ENCODE measurements around the gene DNAJC15. TPM values are rescaled to one million over a fixed set of nuclear protein-coding genes. Genes with fewer than 3 reads are reported as not detected.

Gene DNAJC15
- total and polyA plus RNA-seq, 2 donors (not counting 3 experiments of a cell fraction or from before 2014, with no cell fraction given) = 21.8 to 40.8 TPM

DNA sequence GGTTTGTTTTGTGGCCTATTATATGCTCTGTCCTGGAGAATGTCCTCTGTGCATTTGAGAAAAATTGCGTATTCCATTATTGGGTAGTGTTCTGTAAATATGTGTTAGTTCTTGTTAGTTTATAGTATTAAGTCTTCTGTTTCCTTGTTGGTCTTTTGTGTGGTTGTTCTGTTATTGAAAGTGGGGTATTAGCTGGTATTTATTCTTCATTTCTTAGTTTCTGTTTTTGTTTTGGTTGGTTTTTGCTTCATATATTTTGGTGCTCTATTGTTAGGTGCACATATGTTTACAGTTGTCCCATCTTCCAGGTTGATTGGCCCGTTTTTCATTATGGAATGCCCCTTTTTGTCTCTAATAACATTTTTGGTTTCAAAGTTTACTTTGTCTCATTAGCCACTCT is 77.3 kb downstream of the DNAJC15 start:
- H2AFZ ChIP-seq (ENCODE audit: low read depth, low read length) = no peak overlapping the region
- no peaks in the 10 kb centered on the region for H3K9me3 ChIP-seq (replicated peaks; ENCODE audit: control insufficient read depth, insufficient read depth, low read length)
- no peaks in the 10 kb centered on the region for H3K27me3 ChIP-seq (ENCODE audit: control insufficient read depth in 2 of 2, insufficient read depth in 2 of 2, low read length in 2 of 2)
- no peak overlapping the region for H3K4me2 ChIP-seq (ENCODE audit: insufficient read depth, low read length)
- dilution Hi-C loops (cut with MboI; ENCODE audit: extremely low pct_ligation_motif_present, low sequenced_read_pairs) (no loop called here), intact Hi-C loops (cut with micrococcal nuclease) (no loop called here)
- no peaks in the 10 kb centered on the region for H3K9me1 ChIP-seq (replicated peaks; ENCODE audit: control insufficient read depth, extremely low read depth, insufficient read depth, low read length)
- H3K27ac ChIP-seq (ENCODE audit: insufficient read depth, low read depth, low read length) = no peak overlapping the region
- H3K4me1 ChIP-seq (ENCODE audit: control insufficient read depth, extremely low read depth, insufficient read depth, low read length) = peaks cover 12% of the 10 kb centered on the region
- DNase-seq (ENCODE audit: low read depth, low spot score) (no peak), FAIRE-seq (no peak)
- no peaks in the 10 kb centered on the region for H3K36me3 ChIP-seq (ENCODE audit: control insufficient read depth in 2 of 2, extremely low read depth in 1 of 2, insufficient read depth in 2 of 2, low read length in 2 of 2)
- no peak overlapping the region for H3K9ac ChIP-seq (replicated peaks; ENCODE audit: extremely low read depth, insufficient read depth, low read length)
- H4K20me1 ChIP-seq (replicated peaks; ENCODE audit: control insufficient read depth, extremely low read depth, insufficient read depth, low read length) = no peaks in the 10 kb centered on the region
- TF ChIP-seq POLR2A (IDR thresholded peaks at IDR 0.05; ENCODE audit: low read depth, low read length) (no peak), GATA2 (IDR thresholded peaks at IDR 0.05; ENCODE audit: insufficient read depth, insufficient read length, low read depth, low read length) (no peak), EZH2 (IDR thresholded peaks at IDR 0.05; ENCODE audit: borderline replicate concordance, low read depth, low read length, severe bottlenecking) (no peak), FOS (IDR thresholded peaks at IDR 0.05; ENCODE audit: borderline replicate concordance, insufficient read depth, low read length) (no peak), JUN (IDR thresholded peaks at IDR 0.05; ENCODE audit: borderline replicate concordance, insufficient read depth, insufficient read length, low read depth) (no peak), MYC (IDR thresholded peaks at IDR 0.05; ENCODE audit: low read depth, low read length) (no peak)
- TF ChIP-seq, protein P1, sequence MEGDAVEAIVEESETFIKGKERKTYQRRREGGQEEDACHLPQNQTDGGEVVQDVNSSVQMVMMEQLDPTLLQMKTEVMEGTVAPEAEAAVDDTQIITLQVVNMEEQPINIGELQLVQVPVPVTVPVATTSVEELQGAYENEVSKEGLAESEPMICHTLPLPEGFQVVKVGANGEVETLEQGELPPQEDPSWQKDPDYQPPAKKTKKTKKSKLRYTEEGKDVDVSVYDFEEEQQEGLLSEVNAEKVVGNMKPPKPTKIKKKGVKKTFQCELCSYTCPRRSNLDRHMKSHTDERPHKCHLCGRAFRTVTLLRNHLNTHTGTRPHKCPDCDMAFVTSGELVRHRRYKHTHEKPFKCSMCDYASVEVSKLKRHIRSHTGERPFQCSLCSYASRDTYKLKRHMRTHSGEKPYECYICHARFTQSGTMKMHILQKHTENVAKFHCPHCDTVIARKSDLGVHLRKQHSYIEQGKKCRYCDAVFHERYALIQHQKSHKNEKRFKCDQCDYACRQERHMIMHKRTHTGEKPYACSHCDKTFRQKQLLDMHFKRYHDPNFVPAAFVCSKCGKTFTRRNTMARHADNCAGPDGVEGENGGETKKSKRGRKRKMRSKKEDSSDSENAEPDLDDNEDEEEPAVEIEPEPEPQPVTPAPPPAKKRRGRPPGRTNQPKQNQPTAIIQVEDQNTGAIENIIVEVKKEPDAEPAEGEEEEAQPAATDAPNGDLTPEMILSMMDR (IDR thresholded peaks at IDR 0.05; ENCODE audit: extremely low read depth in 1 of 2, insufficient read depth in 1 of 2, low read depth in 1 of 2, low read length in 2 of 2) = no peak
- TF ChIP-seq, protein P2, sequence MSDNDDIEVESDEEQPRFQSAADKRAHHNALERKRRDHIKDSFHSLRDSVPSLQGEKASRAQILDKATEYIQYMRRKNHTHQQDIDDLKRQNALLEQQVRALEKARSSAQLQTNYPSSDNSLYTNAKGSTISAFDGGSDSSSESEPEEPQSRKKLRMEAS (IDR thresholded peaks at IDR 0.05; ENCODE audit: insufficient read depth, insufficient read length) = no peak
- ChIA-PET POLR2A (no interaction called here), CTCF (no interaction called here)
- no peak overlapping the region for H3K4me3 ChIP-seq (replicated peaks in 1 of 3; ENCODE audit: insufficient read depth in 1 of 3, low read depth in 1 of 3, low read length in 3 of 3)
- no TSS peak for BruUV-seq (replicated peaks)
- peaks cover 21% of the 10 kb centered on the region for H3K79me2 ChIP-seq (ENCODE audit: control insufficient read depth, insufficient read depth, low read length)
